HepG2 (cell line): Measurements from ENCODE around the gene COX10. TPM values are rescaled to one million over a fixed set of nuclear protein-coding genes. Genes with fewer than 3 reads are reported as not detected.

ENCODE experiments used
- ATAC-seq: fragments of 200-7000 bp; cut with Tn5 transposase; 3 replicates; pipeline ENCODE4 v1.9.1; 2020; ENCODE audit warnings: mild to moderate bottlenecking, moderate library complexity
- BruUV-seq: library from RNA; stranded (reverse); fragments of 400-500 nt; replicated peaks from 2 replicates; lab custom pipeline; 2021; lab: Mats Ljungman, UMichigan
- CTCF ChIA-PET: fragments of 300-600 bp; formaldehyde crosslinking; extraction: SDS; loops from one replicate; lab custom pipeline; 2021; ENCODE audit warnings: low total read pairs, inconsistent platforms, low intra/inter-chr PET ratio; lab: Yijun Ruan, JAX
- POLR2A ChIA-PET: fragments of 350-600 bp; sonication (Branson Sonifier 250); formaldehyde crosslinking; loops from one replicate; lab custom pipeline; 2020; ENCODE audit warnings: antibody characterized with exemption, inconsistent platforms; lab: Yijun Ruan, JAX
- DNase-seq: peaks from one replicate; pipeline ENCODE4 v3.0.0-alpha.2; 2015; ENCODE audit warnings: low spot score
- FAIRE-seq: peaks from 3 replicates; lab custom pipeline; 2011; peaks lifted over from hg19 to GRCh38; lab: Jason Lieb, UNC
- H2AFZ ChIP-seq: one replicate; pipeline ENCODE4 v1.6.1; 2011; ENCODE audit warnings: low read length, inconsistent platforms
- H3K27ac ChIP-seq: fragments of 300-600 bp; 3 replicates; pipeline ENCODE4 v1.8.0; 2011; ENCODE audit warnings: mixed run types, mild to moderate bottlenecking, mixed read lengths, low read length, inconsistent platforms; ENCODE audit not compliant: insufficient read depth; ENCODE audit errors: extremely low read length
- H3K27me3 ChIP-seq, 2 experiments: fragments of 200-600 bp in 1 of 2; 2 replicates in 1 of 2; 3 replicates in 1 of 2; pipeline versions ENCODE4 v1.6.0 to v1.8.0; 2011; ENCODE audit warnings: low read length in 2 of 2, mild to moderate bottlenecking in 2 of 2, moderate library complexity in 2 of 2, inconsistent platforms in 1 of 2; ENCODE audit not compliant: insufficient read depth in 2 of 2, control insufficient read depth in 1 of 2
- H3K36me3 ChIP-seq, 2 experiments: fragments of 200-600 bp in 1 of 2; replicated peaks in 1 of 2; 2 replicates in 1 of 2; 3 replicates in 1 of 2; pipeline versions ENCODE4 v1.5.1 to v1.8.0; 2011; ENCODE audit warnings: low read length in 2 of 2, inconsistent platforms in 1 of 2; ENCODE audit not compliant: insufficient read depth in 2 of 2, control insufficient read depth in 1 of 2
- H3K4me1 ChIP-seq: 2 replicates; pipeline ENCODE4 v1.5.1; 2012; ENCODE audit warnings: low read length, inconsistent platforms; ENCODE audit not compliant: insufficient read depth
- H3K4me2 ChIP-seq: 2 replicates; pipeline ENCODE4 v1.6.0; 2011; ENCODE audit warnings: low read depth, low read length, inconsistent platforms
- H3K4me3 ChIP-seq, 3 experiments: fragments of 200-600 bp in 1 of 3; sonication (generic), shearing (Covaris generic) in 1 of 3; replicated peaks in 1 of 3; 2 replicates each; pipeline ENCODE4 v1.5.1; 2011 to 2016; ENCODE audit warnings: low read length in 3 of 3, inconsistent platforms in 2 of 3, low read depth in 2 of 3, mild to moderate bottlenecking in 2 of 3, control low read depth in 1 of 3, mixed read lengths in 1 of 3; ENCODE audit not compliant: insufficient read depth in 1 of 3
- H3K79me2 ChIP-seq: one replicate; pipeline ENCODE4 v1.6.1; 2011; ENCODE audit warnings: low read length, inconsistent platforms; ENCODE audit not compliant: insufficient read depth
- H3K9ac ChIP-seq: 2 replicates; pipeline ENCODE4 v1.6.0; 2011; ENCODE audit warnings: mild to moderate bottlenecking, low read depth, low read length, inconsistent platforms; ENCODE audit not compliant: insufficient read depth
- H3K9me3 ChIP-seq: 2 replicates; pipeline ENCODE4 v1.5.1; 2012; ENCODE audit warnings: mild to moderate bottlenecking, low read length
- H4K20me1 ChIP-seq: 2 replicates; pipeline ENCODE4 v1.6.0; 2011; ENCODE audit warnings: inconsistent platforms, mild to moderate bottlenecking, low read length, moderate library complexity; ENCODE audit not compliant: insufficient read depth
- AHR ChIP-seq: IDR thresholded peaks from 2 replicates; pipeline ENCODE4 v1.6.1; 2018; ENCODE audit warnings: missing genetic modification reagents, missing compliant biosample characterization
- ESRRA ChIP-seq: sonication (generic); formaldehyde crosslinking; IDR thresholded peaks from 2 replicates; pipeline ENCODE4 v1.5.1; 2020; ENCODE audit warnings: mild to moderate bottlenecking, low read depth, missing genetic modification reagents
- ETV5 ChIP-seq: IDR thresholded peaks from 2 replicates; pipeline ENCODE4 v1.6.1; 2018; ENCODE audit warnings: missing biosample characterization, missing genetic modification reagents, inconsistent platforms, borderline replicate concordance
- HNF4G ChIP-seq, 2 experiments: sonication (generic) in 1 of 2; formaldehyde crosslinking in 1 of 2; IDR thresholded peaks; 2 replicates each; pipeline versions ENCODE4 v1.4.0 to v1.6.1; 2011 to 2020; ENCODE audit warnings: borderline replicate concordance in 2 of 2, low read depth in 2 of 2, mild to moderate bottlenecking in 2 of 2, low read length in 1 of 2, missing genetic modification reagents in 1 of 2, moderate library complexity in 1 of 2
- MAFF ChIP-seq: IDR thresholded peaks from 2 replicates; pipeline ENCODE4 v1.6.1; 2011; ENCODE audit warnings: low read depth, low read length, improper control_type of control experiment
- MAFK ChIP-seq, 2 experiments: IDR thresholded peaks in 1 of 2; conservative IDR thresholded peaks in 1 of 2; 2 replicates each; pipeline ENCODE4 v1.6.1; 2011; ENCODE audit warnings: improper control_type of control experiment in 2 of 2, low read length in 2 of 2
- MAZ ChIP-seq, 2 experiments: sonication (generic) in 1 of 2; formaldehyde crosslinking in 1 of 2; IDR thresholded peaks; 2 replicates each; pipeline versions ENCODE4 v1.5.0 to v1.6.1; 2012 to 2020; ENCODE audit warnings: low read depth in 2 of 2, mild to moderate bottlenecking in 2 of 2, borderline replicate concordance in 1 of 2, improper control_type of control experiment in 1 of 2, low read length in 1 of 2, missing genetic modification reagents in 1 of 2, moderate library complexity in 1 of 2
- NKX3-1 ChIP-seq: sonication (generic); formaldehyde crosslinking; IDR thresholded peaks from 2 replicates; pipeline ENCODE4 v1.5.0; 2020; ENCODE audit warnings: missing genetic modification reagents
- NR3C1 ChIP-seq: sonication (generic); formaldehyde crosslinking; IDR thresholded peaks from 2 replicates; pipeline ENCODE4 v1.4.0; 2020; ENCODE audit warnings: missing genetic modification reagents
- PCBP1 ChIP-seq: fragments of 200-400 bp; formaldehyde crosslinking; IDR thresholded peaks from 2 replicates; pipeline ENCODE4 v1.6.1; 2017; ENCODE audit warnings: mild to moderate bottlenecking, low read depth, low read length, borderline replicate concordance
- PTBP1 ChIP-seq: fragments of 200-400 bp; formaldehyde crosslinking; IDR thresholded peaks from 2 replicates; pipeline ENCODE4 v1.6.1; 2018; ENCODE audit warnings: low read length, low read depth; ENCODE audit not compliant: poor library complexity, severe bottlenecking
- ZNF720 ChIP-seq: sonication (generic); formaldehyde crosslinking; IDR thresholded peaks from 2 replicates; pipeline ENCODE4 v1.4.0; 2020; ENCODE audit warnings: missing genetic modification reagents
- WGBS: methylation state at CpG from one replicate; pipeline ENCODE4 v1.1.6; 2017; ENCODE audit warnings: low lambda C conversion rate; 5-methylcytosine and 5-hydroxymethylcytosine counted together
- in situ Hi-C: cut with HindIII; loops from 2 replicates; pipeline ENCODE4 v1.10.0; 2017; ENCODE audit warnings: low pct_unique_long_range_greater_than_20kb; ENCODE audit not compliant: extremely low pct_ligation_motif_present
- intact Hi-C: fragments of 100-400 bp; cut with micrococcal nuclease; formaldehyde crosslinking; loops from one replicate; pipeline ENCODE4 v1.10.0; 2022; ENCODE audit not compliant: unreplicated experiment
- polyA plus RNA-seq, 8 experiments: library from polyadenylated mRNA; depleted of rRNA in 3 of 8; stranded (reverse) in 7 of 8; unstranded in 1 of 8; fragments of >200 nt; fragmentation: Illumina TruSeq in 4 of 8; extraction: Trizol in 4 of 8; gene quantifications; 2 replicates each; pipeline versions ENCODE4 v1.2.1 to v1.2.3, GENCODE V29; 2011 to 2016; ENCODE audit warnings: low read depth in 4 of 8, missing spikeins in 1 of 8, mixed read lengths in 1 of 8; ENCODE audit not compliant: insufficient read depth in 1 of 8
- total RNA-seq, 5 experiments: library from RNA; depleted of rRNA; stranded (reverse); fragments of >200 nt; fragmentation: Illumina TruSeq; extraction: Trizol; gene quantifications; 2 replicates each; pipeline ENCODE4 v1.2.3, GENCODE V29; 2016; ENCODE audit warnings: low read depth in 1 of 5
- TF ChIP-seq, protein P1 (sequence below): sonication (generic); formaldehyde crosslinking; IDR thresholded peaks from 2 replicates; pipeline ENCODE4 v1.5.1; 2020; ENCODE audit warnings: mild to moderate bottlenecking, moderate library complexity, missing genetic modification reagents

COX10 gene
- total and polyA plus RNA-seq, 2 of the 13 experiments (the other 11 are each of a cell fraction or from before 2014, with no cell fraction given) = 13.9 to 20.1 TPM

DNA sequence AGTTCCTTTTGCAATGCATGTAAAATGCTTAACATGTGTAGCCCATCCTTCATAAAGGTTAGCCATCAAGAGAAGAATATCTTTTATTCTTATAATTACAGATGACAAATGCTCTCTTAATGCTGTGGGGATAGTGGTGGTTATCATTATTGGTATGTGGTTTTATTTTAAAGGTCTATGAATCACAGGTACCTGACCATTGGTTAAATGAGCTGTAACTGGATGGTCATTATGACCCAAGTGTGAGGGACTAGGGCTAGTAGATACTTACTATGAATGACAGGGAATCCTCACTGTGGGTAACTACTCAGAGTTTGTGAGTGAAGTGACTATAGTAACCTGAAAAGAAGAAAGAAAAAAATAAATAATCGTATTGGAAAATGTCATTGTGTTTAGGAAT, 88.5 kb downstream of the COX10 start:
- H2AFZ ChIP-seq = no peak overlapping the region
- H3K27ac ChIP-seq = no peak overlapping the region
- no peaks in the 10 kb centered on the region for H4K20me1 ChIP-seq
- no peak overlapping the region for H3K4me2 ChIP-seq
- H3K36me3 ChIP-seq = no peaks in the 10 kb centered on the region; a peak in 1 of 5 replicates
- intact Hi-C loops = no loop called here
- no peaks in the 10 kb centered on the region for H3K27me3 ChIP-seq
- 98% methylated on average over 1 of the region's 1 CpG for WGBS
- FAIRE-seq (no peak), ATAC-seq (no peak), DNase-seq (no peak)
- TF ChIP-seq, protein P1, sequence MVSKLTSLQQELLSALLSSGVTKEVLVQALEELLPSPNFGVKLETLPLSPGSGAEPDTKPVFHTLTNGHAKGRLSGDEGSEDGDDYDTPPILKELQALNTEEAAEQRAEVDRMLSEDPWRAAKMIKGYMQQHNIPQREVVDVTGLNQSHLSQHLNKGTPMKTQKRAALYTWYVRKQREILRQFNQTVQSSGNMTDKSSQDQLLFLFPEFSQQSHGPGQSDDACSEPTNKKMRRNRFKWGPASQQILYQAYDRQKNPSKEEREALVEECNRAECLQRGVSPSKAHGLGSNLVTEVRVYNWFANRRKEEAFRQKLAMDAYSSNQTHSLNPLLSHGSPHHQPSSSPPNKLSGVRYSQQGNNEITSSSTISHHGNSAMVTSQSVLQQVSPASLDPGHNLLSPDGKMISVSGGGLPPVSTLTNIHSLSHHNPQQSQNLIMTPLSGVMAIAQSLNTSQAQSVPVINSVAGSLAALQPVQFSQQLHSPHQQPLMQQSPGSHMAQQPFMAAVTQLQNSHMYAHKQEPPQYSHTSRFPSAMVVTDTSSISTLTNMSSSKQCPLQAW = no peak
- TF ChIP-seq HNF4G (IDR thresholded peaks at IDR 0.05; ENCODE audit: borderline replicate concordance, low read depth, low read length) (no peak), HNF4G (CRISPR knock-in tag; IDR thresholded peaks at IDR 0.05; ENCODE audit: borderline replicate concordance, low read depth) (no peak), AHR (no peak), MAZ (IDR thresholded peaks at IDR 0.05; ENCODE audit: borderline replicate concordance, low read depth, low read length) (no peak), MAZ (CRISPR knock-in tag; IDR thresholded peaks at IDR 0.05; ENCODE audit: low read depth) (no peak), NKX3-1 (no peak), PTBP1 (no peak)
- H3K4me3 ChIP-seq = no peak overlapping the region
- no TSS peak for BruUV-seq
- H3K79me2 ChIP-seq = peaks cover 3% of the 10 kb centered on the region
- no peak overlapping the region for H3K9ac ChIP-seq
- in situ Hi-C loops = no loop called here
- CTCF ChIA-PET = no interaction called here
- no peaks in the 10 kb centered on the region for H3K9me3 ChIP-seq
- POLR2A ChIA-PET = no interaction called here
- peaks cover 18% of the 10 kb centered on the region for H3K4me1 ChIP-seq

DNA sequence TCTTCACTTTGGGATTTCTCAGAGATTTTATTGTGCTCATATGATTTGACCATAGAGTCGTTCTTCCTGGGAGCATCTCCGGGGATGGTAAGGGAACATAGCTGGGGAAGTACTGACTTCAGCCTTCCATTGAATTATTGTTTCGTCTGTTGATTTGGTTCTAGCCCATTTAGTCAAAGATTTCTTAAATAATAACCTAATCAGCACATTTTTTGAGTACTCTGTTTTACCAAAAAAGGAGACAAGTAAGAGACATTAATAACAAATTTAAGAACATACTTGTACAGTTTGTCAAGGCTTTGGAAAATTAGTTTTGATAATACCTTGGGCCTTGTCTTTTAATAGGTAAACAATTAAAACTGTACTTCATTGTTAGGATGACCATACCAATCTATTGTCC, 89.4 kb downstream of the COX10 start:
- Histone ChIP-seq H2AFZ (no peak overlapping the region), H3K4me3 (no peak overlapping the region), H4K20me1 (no peaks in the 10 kb centered on the region), H3K9ac (no peak overlapping the region), H3K4me2 (no peak overlapping the region), H3K27me3 (no peaks in the 10 kb centered on the region), H3K36me3 (no peaks in the 10 kb centered on the region; a peak in 1 of 5 replicates), H3K4me1 (peaks cover 18% of the 10 kb centered on the region), H3K9me3 (no peaks in the 10 kb centered on the region), H3K79me2 (peaks cover 3% of the 10 kb centered on the region), H3K27ac (no peak overlapping the region)
- CTCF ChIA-PET = no interaction called here
- POLR2A ChIA-PET = no interaction called here
- BruUV-seq = no TSS peak
- DNase-seq (no peak), FAIRE-seq (no peak), ATAC-seq (no peak)
- 94% methylated on average over 3 of the region's 3 CpGs for WGBS
- intact Hi-C loops (no loop called here), in situ Hi-C loops (no loop called here)
- TF ChIP-seq ETV5 (no peak), ESRRA (CRISPR knock-in tag) (no peak), MAFK (conservative IDR thresholded peaks at IDR 0.05 in 1 of 2, IDR thresholded peaks at IDR 0.05 in 1 of 2; ENCODE audit: low read length in 2 of 2) (peak; percentile 26 to 48; a peak in 2 of 4 replicates), PCBP1 (no peak), ZNF720 (CRISPR knock-in tag) (no peak), MAFF (peak; percentile 39; the same call in 1 of the 2 replicates), NR3C1 (CRISPR knock-in tag) (no peak)
